Transverse colon (tissue), 4 donors: ENCODE results near the gene RAB3C. TPM values are rescaled to one million over a fixed set of nuclear protein-coding genes. Genes with fewer than 3 reads are reported as not detected.

Source experiments
- DNase-seq: peaks from one replicate; pipeline ENCODE4 v3.0.0-alpha.2; 2019
- H3K27ac ChIP-seq, 4 donors: fragments of 200-600 bp; sonication (generic); 2 replicates each; pipeline ENCODE4 v1.5.1; 2016 to 2018; ENCODE audit warnings: inconsistent platforms in 4 of 4
- H3K27me3 ChIP-seq: fragments of 200-600 bp; sonication (generic); 2 replicates; pipeline ENCODE4 v1.5.1; 2017; ENCODE audit warnings: inconsistent platforms
- H3K36me3 ChIP-seq, 4 donors: fragments of 200-600 bp; sonication (generic); 2 replicates each; pipeline ENCODE4 v1.5.1; 2017 to 2019; ENCODE audit warnings: inconsistent platforms in 4 of 4
- H3K4me1 ChIP-seq, 4 donors: fragments of 200-600 bp; sonication (generic); 2 replicates each; pipeline ENCODE4 v1.5.1; 2017 to 2020; ENCODE audit warnings: inconsistent platforms in 4 of 4
- H3K4me3 ChIP-seq, 4 donors: fragments of 200-600 bp; sonication (generic); 1 replicate in 1 of 4; 2 replicates in 3 of 4; pipeline versions ENCODE4 v1.5.1 to v1.6.1; 2017 to 2019; ENCODE audit warnings: inconsistent platforms in 4 of 4
- H3K9me3 ChIP-seq, 2 donors: fragments of 200-600 bp; sonication (generic); 2 replicates each; pipeline ENCODE4 v1.5.1; 2017 to 2019; ENCODE audit warnings: inconsistent platforms in 2 of 2
- CTCF ChIP-seq, 5 experiments: fragments of 200-600 bp in 3 of 5; fragments of 450-650 bp in 2 of 5; sonication (generic) in 3 of 5; IDR thresholded peaks; 1 replicate in 2 of 5; 2 replicates in 3 of 5; pipeline ENCODE4 v1.5.1; 2016 to 2017; ENCODE audit warnings: antibody characterized with exemption in 5 of 5, inconsistent platforms in 3 of 5, mild to moderate bottlenecking in 2 of 5, moderate library complexity in 1 of 5
- EP300 ChIP-seq: sonication (generic); formaldehyde crosslinking; IDR thresholded peaks from one replicate; pipeline ENCODE4 v1.6.1; 2017; ENCODE audit warnings: antibody characterized with exemption, low read depth
- POLR2A ChIP-seq: fragments of 450-650 bp; IDR thresholded peaks from one replicate; pipeline ENCODE4 v1.6.1; 2016; ENCODE audit warnings: antibody characterized with exemption, mild to moderate bottlenecking, moderate library complexity
- POLR2AphosphoS5 ChIP-seq, 3 donors: sonication (generic); formaldehyde crosslinking; IDR thresholded peaks; one replicate each; pipeline ENCODE4 v1.6.1; 2016; ENCODE audit warnings: antibody characterized with exemption in 3 of 3
- WGBS, 2 donors: methylation state at CpG; one replicate each; pipeline ENCODE4 v1.1.5; 2018; ENCODE audit warnings: low coverage in 1 of 2; 5-methylcytosine and 5-hydroxymethylcytosine counted together
- in situ Hi-C, 4 donors: fragments of 200-750 bp; cut with MboI; loops; one replicate each; pipeline versions ENCODE4 v1.15.0 to v1.15.1; 2017; ENCODE audit warnings: low sequenced_read_pairs in 3 of 4, low pct_ligation_motif_present in 1 of 4, low pct_unique_long_range_greater_than_20kb in 1 of 4
- intact Hi-C: fragments of 100-400 bp; cut with DNase I; formaldehyde crosslinking; loops from one replicate; pipeline ENCODE4 v1.15.1; 2023; ENCODE audit warnings: low total_unique reads
- total RNA-seq, 4 donors: library from RNA; depleted of rRNA; stranded (reverse); fragments of >200 nt; gene quantifications; one replicate each; pipeline ENCODE4 v1.1.0, GENCODE V29; 2016

RAB3C gene
- total RNA-seq, 4 donors from 2014 or later = 0.20 to 0.75 (median 0.51) TPM

GRCh38 chr5:58635416-58635815 is 52.5 kb downstream of the RAB3C start:
- Histone ChIP-seq H3K36me3 (no peaks in the 10 kb centered on the region), H3K4me3 (no peak overlapping the region), H3K9me3 (no peaks in the 10 kb centered on the region), H3K4me1 (peaks cover 0 to 5% (median 2%) of the 10 kb centered on the region in 4 donors), H3K27me3 (no peaks in the 10 kb centered on the region), H3K27ac (no peak overlapping the region)
- no peak for DNase-seq
- in situ Hi-C loops = no loop called here
- intact Hi-C loops = no loop called here
- 71 to 100% methylated on average over 2 of the region's 2 CpGs for WGBS, 2 donors
- no peak for TF ChIP-seq CTCF (IDR thresholded peaks at IDR 0.05)
- no peak for TF ChIP-seq POLR2A
- no peak for TF ChIP-seq EP300
- no peak for TF ChIP-seq POLR2AphosphoS5 (IDR thresholded peaks at IDR 0.05)

- in situ Hi-C loops (no loop called here), intact Hi-C loops (no loop called here)
- H3K27ac ChIP-seq = no peak overlapping the region
- TF ChIP-seq CTCF (IDR thresholded peaks at IDR 0.05) = no peak
- no peak for TF ChIP-seq POLR2AphosphoS5 (IDR thresholded peaks at IDR 0.05)
- no peak for TF ChIP-seq EP300
- TF ChIP-seq POLR2A = no peak
- peaks cover 3% of the 10 kb centered on the region for H3K27me3 ChIP-seq
- 83% methylated on average over 3 of the region's 3 CpGs; no CpG with 5 or more reads in 1 of the 2 donors for WGBS, 2 donors
- no peaks in the 10 kb centered on the region for H3K36me3 ChIP-seq
- no peaks in the 10 kb centered on the region for H3K9me3 ChIP-seq
- H3K4me1 ChIP-seq = no peaks in the 10 kb centered on the region
- H3K4me3 ChIP-seq = no peak overlapping the region
- no peak for DNase-seq
Observed at GRCh38 chr5:58640011-58640410, 57.1 kb downstream of the RAB3C start.

GRCh38 chr5:58641533-58641932 is 58.7 kb downstream of the RAB3C start:
- H3K4me3 ChIP-seq = no peak overlapping the region
- H3K9me3 ChIP-seq = no peaks in the 10 kb centered on the region
- WGBS, 2 donors = 96 to 100% methylated on average over 1 of the region's 1 CpG
- no peaks in the 10 kb centered on the region for H3K4me1 ChIP-seq
- intact Hi-C loops (no loop called here), in situ Hi-C loops (no loop called here)
- no peak overlapping the region for H3K27ac ChIP-seq
- TF ChIP-seq POLR2AphosphoS5 (IDR thresholded peaks at IDR 0.05) (no peak), EP300 (no peak), CTCF (IDR thresholded peaks at IDR 0.05) (no peak), POLR2A (no peak)
- H3K36me3 ChIP-seq = no peaks in the 10 kb centered on the region
- no peak for DNase-seq
- peaks cover 3% of the 10 kb centered on the region for H3K27me3 ChIP-seq

GRCh38 chr5:58648846-58649245 is 66.0 kb downstream of the RAB3C start:
- in situ Hi-C loops = no loop called here
- no peak overlapping the region for H3K4me3 ChIP-seq
- H3K9me3 ChIP-seq = no peaks in the 10 kb centered on the region
- H3K4me1 ChIP-seq = no peaks in the 10 kb centered on the region
- H3K36me3 ChIP-seq = no peaks in the 10 kb centered on the region
- H3K27ac ChIP-seq = no peak overlapping the region
- H3K27me3 ChIP-seq = peaks cover 3% of the 10 kb centered on the region
- DNase-seq = no peak
- 72% methylated on average over 4 of the region's 4 CpGs; no CpG with 5 or more reads in 1 of the 2 donors for WGBS, 2 donors
- intact Hi-C loops = no loop called here
- TF ChIP-seq POLR2A (no peak), CTCF (IDR thresholded peaks at IDR 0.05) (no peak), POLR2AphosphoS5 (IDR thresholded peaks at IDR 0.05) (no peak), EP300 (no peak)
